Pulmonary artery endothelial cell (primary cell): ENCODE measurements around the gene OR6M1. TPM values are rescaled to one million over a fixed set of nuclear protein-coding genes. Genes with fewer than 3 reads are reported as not detected.

Experiments
- DNase-seq: peaks from one replicate; pipeline ENCODE4 v3.0.0-alpha.2; 2011; ENCODE audit warnings: low read depth, low spot score
- total RNA-seq: library from RNA; depleted of rRNA; stranded (reverse); fragments of >200 nt; gene quantifications from 2 replicates; pipeline ENCODE4 v1.2.3, GENCODE V29; 2014

Gene OR6M1
- total RNA-seq, result not detected in 2 replicates

GRCh38 chr11:123806249-123806648 is at the start of gene OR6M1:
TSS of gene OR6M1 (minus strand) at chr11:123806349. CDS start at chr11:123806349, 0 bp downstream.
- DNase-seq, result no peak

- DNase-seq, result no peak
Observed at GRCh38 chr11:123853038-123853437, 46.9 kb upstream of the OR6M1 start.

- no peak for DNase-seq
Observed at GRCh38 chr11:123852321-123852720, 46.2 kb upstream of the OR6M1 start.

- no peak for DNase-seq
Observed at GRCh38 chr11:123851110-123851509, 45.0 kb upstream of the OR6M1 start.

GRCh38 chr11:123841174-123841573 is 35.0 kb upstream of the OR6M1 start:
- peak; percentile 22 for DNase-seq

GRCh38 chr11:123839131-123839530 is 33.0 kb upstream of the OR6M1 start:
- no peak for DNase-seq

- DNase-seq, result no peak
Observed at GRCh38 chr11:123838659-123839058, 32.5 kb upstream of the OR6M1 start.

- no peak for DNase-seq
Observed at GRCh38 chr11:123838199-123838598, 32.0 kb upstream of the OR6M1 start.

- DNase-seq, result no peak
Observed at GRCh38 chr11:123833095-123833494, 26.9 kb upstream of the OR6M1 start.

GRCh38 chr11:123829745-123830144 is 23.6 kb upstream of the OR6M1 start:
- DNase-seq, result no peak

GRCh38 chr11:123822599-123822998 is 16.4 kb upstream of the OR6M1 start:
- DNase-seq, result no peak

- no peak for DNase-seq
Observed at GRCh38 chr11:123822032-123822431, 15.9 kb upstream of the OR6M1 start.

- DNase-seq, result no peak
Observed at GRCh38 chr11:123815122-123815521, 9.0 kb upstream of the OR6M1 start.

- DNase-seq, result no peak
Observed at GRCh38 chr11:123801765-123802164, 4.4 kb downstream of the OR6M1 start.

- DNase-seq, result no peak
Observed at GRCh38 chr11:123800036-123800435, 6.1 kb downstream of the OR6M1 start.

- DNase-seq, result no peak
Observed at GRCh38 chr11:123799438-123799837, 6.7 kb downstream of the OR6M1 start.

- no peak for DNase-seq
Observed at GRCh38 chr11:123798513-123799252, 7.5 kb downstream of the OR6M1 start.

GRCh38 chr11:123798079-123798478 is 8.1 kb downstream of the OR6M1 start:
- no peak for DNase-seq

GRCh38 chr11:123797541-123797940 is 8.6 kb downstream of the OR6M1 start:
- DNase-seq, result no peak

GRCh38 chr11:123797114-123797513 is 9.0 kb downstream of the OR6M1 start:
- DNase-seq, result no peak

GRCh38 chr11:123796226-123796625 is 9.9 kb downstream of the OR6M1 start:
- DNase-seq, result no peak

GRCh38 chr11:123783536-123783935 is 22.6 kb downstream of the OR6M1 start:
- no peak for DNase-seq

- no peak for DNase-seq
Observed at GRCh38 chr11:123778511-123778910, 27.6 kb downstream of the OR6M1 start.
